ENCODE measurements around the gene MACO1.

The MACO1 gene

DNA sequence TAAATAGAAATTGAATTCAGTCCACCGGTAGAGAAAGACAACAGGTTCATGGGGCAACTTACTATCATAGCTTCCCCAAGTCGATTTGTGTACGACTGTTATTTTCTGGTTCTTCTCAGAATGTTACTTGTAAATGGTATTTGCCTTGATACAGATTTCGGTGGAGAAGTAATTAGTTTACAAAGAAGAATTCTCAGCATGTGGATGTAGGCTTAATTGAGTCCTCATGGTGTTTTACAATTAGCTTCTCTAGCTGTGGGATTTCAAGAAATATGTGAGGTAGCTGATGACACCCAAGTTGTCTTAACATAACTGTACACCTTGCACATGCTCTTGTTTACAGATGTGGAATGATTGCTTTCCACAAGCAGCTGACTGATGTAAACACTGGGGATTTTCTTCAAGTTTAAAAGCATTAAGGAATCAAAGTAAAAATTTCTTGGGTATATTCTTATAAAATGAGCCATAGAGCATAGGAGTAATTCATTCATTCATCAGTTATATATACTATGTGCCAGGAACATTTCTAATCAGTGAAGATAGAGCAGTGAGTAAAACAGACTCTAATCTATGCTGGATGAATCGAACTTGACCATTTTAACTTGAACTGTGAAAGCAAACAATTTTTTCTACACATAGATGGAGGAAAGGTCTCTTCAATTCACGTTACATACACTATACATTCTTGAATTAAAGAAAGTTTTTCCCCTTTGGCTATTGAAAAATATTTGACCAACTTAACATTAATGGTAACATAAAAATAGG, 1.4 kb downstream of the MACO1 start:
- H3K27ac ChIP-seq: peak overlapping the region; percentile 66; the same call in 1 of the 2 replicates

GRCh38 chr1:25432749-25433388, 2.2 kb downstream of the MACO1 start:
- TF ChIP-seq CTCF (IDR thresholded peaks at IDR 0.05): no peak
- TF ChIP-seq ZFX (IDR thresholded peaks at IDR 0.05; ENCODE audit: borderline replicate concordance): no peak
- H3K27ac ChIP-seq: no peak overlapping the region

More for the DNA sequence above, 1.4 kb downstream of the MACO1 start:
- TF ChIP-seq ZFX (IDR thresholded peaks at IDR 0.05; ENCODE audit: borderline replicate concordance) (no peak), CTCF (IDR thresholded peaks at IDR 0.05) (no peak)

- TF ChIP-seq ZFX (IDR thresholded peaks at IDR 0.05; ENCODE audit: borderline replicate concordance) (no peak), CTCF (IDR thresholded peaks at IDR 0.05) (no peak)
- H3K27ac ChIP-seq: no peak overlapping the region
These were observed 2.9 kb downstream of the MACO1 start for GRCh38 chr1:25433389-25434186.

DNA sequence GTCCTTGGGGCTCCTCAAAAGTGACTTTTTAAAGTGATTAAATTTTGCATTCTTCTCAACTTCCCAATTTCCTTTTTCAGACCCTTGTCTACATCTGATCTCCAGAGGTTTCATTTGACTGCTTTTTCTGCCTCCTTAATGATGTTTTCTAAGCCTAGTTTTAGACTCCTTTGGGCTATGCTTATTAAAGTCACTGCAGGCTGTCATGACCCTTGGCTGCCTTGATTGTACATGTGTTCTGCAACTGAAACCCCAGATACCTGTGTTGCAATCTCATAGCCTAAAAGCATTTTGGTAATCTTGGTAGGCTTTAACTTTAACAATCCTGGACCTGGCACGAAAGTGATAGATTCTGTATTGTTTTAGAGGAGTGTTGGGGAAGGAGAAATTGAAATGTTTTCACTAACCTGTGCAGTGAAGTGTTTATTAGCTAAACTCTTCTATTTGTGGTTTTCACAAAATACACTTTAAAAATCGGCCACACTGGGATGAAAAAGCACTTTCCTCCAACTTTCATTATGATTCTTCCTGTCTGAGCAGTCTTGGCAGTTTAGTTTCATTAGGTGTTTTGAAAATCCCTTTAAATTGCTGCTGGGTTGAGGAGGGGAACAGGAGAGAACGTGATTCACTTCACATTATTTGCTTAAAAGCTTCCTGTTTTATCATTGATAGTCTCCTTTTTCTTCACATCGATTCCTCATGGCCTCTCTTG, 4.9 kb downstream of the MACO1 start:
- TF ChIP-seq CTCF (IDR thresholded peaks at IDR 0.05) (no peak), ZFX (IDR thresholded peaks at IDR 0.05; ENCODE audit: borderline replicate concordance) (no peak)
- H3K27ac ChIP-seq: no peak overlapping the region

DNA sequence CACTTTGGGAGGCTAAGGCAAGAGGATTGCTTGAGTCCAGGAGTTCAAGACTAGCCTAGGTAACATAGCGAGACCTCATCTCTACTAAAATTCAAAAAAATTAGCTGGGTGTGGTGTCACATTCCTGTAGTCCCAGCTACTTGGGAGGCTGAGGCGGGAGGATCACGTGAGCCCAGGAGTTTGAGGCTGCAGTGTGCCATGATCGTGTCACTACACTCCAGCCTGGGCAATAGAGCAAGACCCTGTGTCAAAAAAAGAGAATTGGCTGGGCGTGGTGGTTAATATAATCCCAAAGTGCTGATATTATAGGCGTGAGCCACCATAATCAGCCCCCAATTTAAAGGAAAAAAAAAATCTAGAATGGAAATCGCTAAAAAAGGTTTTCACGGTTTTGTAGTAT, 7.0 kb downstream of the MACO1 start:
- TF ChIP-seq CTCF (IDR thresholded peaks at IDR 0.05) (no peak), ZFX (IDR thresholded peaks at IDR 0.05; ENCODE audit: borderline replicate concordance) (no peak)
- no peak overlapping the region for H3K27ac ChIP-seq

DNA sequence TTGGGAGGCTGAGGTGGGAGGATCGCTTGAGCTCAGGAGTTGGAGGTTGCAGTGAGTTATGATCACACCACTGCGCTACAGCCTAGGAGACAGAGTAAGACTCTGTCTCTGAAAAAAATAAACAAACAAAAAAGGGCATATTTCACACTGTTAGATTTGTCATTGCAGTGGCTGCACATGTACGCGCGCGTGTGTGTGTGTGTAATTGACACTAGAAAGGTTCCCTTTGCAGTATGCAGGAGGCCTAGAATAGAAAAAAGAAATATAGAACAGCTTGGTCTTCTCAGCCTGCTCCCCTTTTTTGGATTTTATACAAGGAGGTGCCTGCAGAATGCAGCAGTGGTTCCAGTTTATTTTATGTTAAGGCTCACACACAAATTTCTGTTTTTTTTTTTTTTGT, 8.6 kb downstream of the MACO1 start:
- H3K27ac ChIP-seq: no peak overlapping the region
- no peak for TF ChIP-seq ZFX (IDR thresholded peaks at IDR 0.05; ENCODE audit: borderline replicate concordance)

DNA sequence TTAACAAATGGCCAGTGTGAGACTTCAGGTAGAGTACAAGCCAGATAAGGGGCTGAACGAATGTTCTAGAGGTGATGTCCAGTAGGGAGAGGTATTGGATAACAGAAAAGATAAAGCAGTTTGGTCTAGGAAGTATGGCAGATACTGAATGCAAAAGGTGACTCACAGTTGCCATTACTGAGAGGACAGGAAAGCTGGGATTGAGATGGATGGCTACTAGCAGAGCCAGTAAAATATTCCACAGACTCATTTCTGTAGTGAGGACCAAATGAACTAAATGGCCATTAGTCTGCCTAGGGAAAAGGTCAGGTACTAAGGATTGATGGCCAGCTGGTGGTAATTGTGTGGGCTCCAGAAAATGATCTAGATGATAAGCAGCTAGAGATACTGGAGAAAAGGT, 11.5 kb downstream of the MACO1 start:
- H3K27ac ChIP-seq: no peak overlapping the region
- TF ChIP-seq CTCF (IDR thresholded peaks at IDR 0.05) (no peak), ZFX (IDR thresholded peaks at IDR 0.05; ENCODE audit: borderline replicate concordance) (no peak)

All from 22Rv1 (cell line).